Neural cell (in vitro differentiated cells): Measurements from ENCODE around the gene SV2C.

Source experiments
- CTCF ChIP-seq: fragments of 450-650 bp; IDR thresholded peaks from 2 replicates; pipeline ENCODE4 v1.5.1; 2014; ENCODE audit warnings: antibody characterized with exemption, mild to moderate bottlenecking, moderate library complexity; ENCODE audit not compliant: poor library complexity, severe bottlenecking
- EZH2 ChIP-seq: fragments of 200-600, 300-800 bp; shearing (Covaris generic), sonication (generic); IDR thresholded peaks from 2 replicates; pipeline ENCODE4 v1.6.1; 2014; ENCODE audit warnings: antibody characterized with exemption, low read length, borderline replicate concordance, mild to moderate bottlenecking; ENCODE audit not compliant: insufficient read depth, poor library complexity, severe bottlenecking
- POLR2AphosphoS5 ChIP-seq: IDR thresholded peaks from 2 replicates; pipeline ENCODE4 v1.6.1; 2012
- REST ChIP-seq: IDR thresholded peaks from 2 replicates; pipeline ENCODE4 v1.6.1; 2012; ENCODE audit warnings: borderline replicate concordance

GRCh38 chr5:76250463-76250862, 167.3 kb downstream of the SV2C start:
- no peak for TF ChIP-seq CTCF
- TF ChIP-seq EZH2 = no peak
- no peak for TF ChIP-seq POLR2AphosphoS5
- no peak for TF ChIP-seq REST
